PC-3 (cell line): ENCODE data around the gene ABCD3.

ENCODE experiments used
- CTCF ChIP-seq: fragments of 300-600 bp; sonication (generic); conservative IDR thresholded peaks from 2 replicates; pipeline ENCODE4 v1.5.1; 2017; ENCODE audit warnings: antibody characterized with exemption, low read depth, mild to moderate bottlenecking, low read length
- EZH2 ChIP-seq: fragments of 300-600 bp; sonication (generic); IDR thresholded peaks from one replicate; pipeline ENCODE4 v1.6.1; 2017; ENCODE audit warnings: antibody characterized with exemption, mild to moderate bottlenecking, low read length; ENCODE audit not compliant: unreplicated experiment

- TF ChIP-seq CTCF (no peak), EZH2 (no peak)
Observed at GRCh38 chr1:94526152-94526980, 108.2 kb downstream of the ABCD3 start.
